Upper lobe of right lung (tissue), 1 donor: ENCODE data around the gene PGM2. TPM values are rescaled to one million over a fixed set of nuclear protein-coding genes. Genes with fewer than 3 reads are reported as not detected.

Source experiments
- ATAC-seq: fragments of 200-7000 bp; cut with Tn5 transposase; one replicate; pipeline ENCODE4 v1.9.1; 2020; ENCODE audit warnings: mild to moderate bottlenecking, moderate library complexity
- DNase-seq: peaks from one replicate; pipeline ENCODE4 v3.0.0-alpha.2; 2020
- H3K27ac ChIP-seq: fragments of 200-600 bp; one replicate; pipeline ENCODE4 v1.8.0; 2022
- H3K27me3 ChIP-seq: fragments of 200-600 bp; one replicate; pipeline ENCODE4 v1.8.0; 2022; ENCODE audit warnings: mild to moderate bottlenecking
- H3K36me3 ChIP-seq: fragments of 200-600 bp; one replicate; pipeline ENCODE4 v1.8.0; 2022
- H3K4me1 ChIP-seq: fragments of 200-600 bp; one replicate; pipeline ENCODE4 v1.8.0; 2022
- H3K4me3 ChIP-seq: fragments of 200-600 bp; one replicate; pipeline ENCODE4 v1.8.0; 2022; ENCODE audit warnings: mild to moderate bottlenecking
- H3K9me3 ChIP-seq: fragments of 200-600 bp; one replicate; pipeline ENCODE4 v1.8.0; 2022
- intact Hi-C: fragments of 100-400 bp; cut with DNase I; formaldehyde crosslinking; loops from one replicate; pipeline ENCODE4 v1.11.0; 2022
- total RNA-seq: library from RNA; stranded (reverse); fragmentation: NEBNext Ultra II Directional; extraction: Animal tissue kit (Norgen Biotek cat#: 25700); gene quantifications from one replicate; pipeline ENCODE4 v1.2.1, GENCODE V29; 2021
- TF ChIP-seq, protein P1 (sequence below): fragments of 200-600 bp; IDR thresholded peaks from one replicate; pipeline ENCODE4 v1.8.0; 2022; ENCODE audit warnings: antibody characterized with exemption
- donor health status: DM: no; HTN: yes; CAD: no; lungs with severe emphysema.

The PGM2 gene
- total RNA-seq, 1 donor from 2014 or later: 25.0 TPM

DNA sequence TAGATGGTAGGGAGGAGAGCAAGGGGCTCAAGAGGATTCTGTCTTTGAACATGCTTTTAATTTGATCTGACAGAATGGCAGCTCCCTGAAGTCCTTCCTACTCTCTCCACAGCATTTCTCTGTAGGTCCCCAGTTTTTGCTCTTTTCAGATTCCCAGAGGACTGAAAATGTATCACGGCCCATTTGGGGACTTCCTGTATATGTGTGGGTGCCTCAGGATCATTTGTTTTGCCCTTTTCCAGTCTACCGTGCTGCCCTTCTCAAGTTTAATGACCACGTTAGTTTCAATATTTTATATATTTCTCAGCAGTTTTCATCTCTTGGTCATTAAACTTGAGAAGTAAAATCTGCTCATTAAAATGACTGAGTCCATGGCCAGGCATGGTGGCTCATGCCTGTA, 66.7 kb downstream of the PGM2 start:
- H3K27ac ChIP-seq: no peak overlapping the region
- peaks cover 10% of the 10 kb centered on the region for H3K4me1 ChIP-seq
- H3K27me3 ChIP-seq: no peaks in the 10 kb centered on the region
- TF ChIP-seq, protein P1, sequence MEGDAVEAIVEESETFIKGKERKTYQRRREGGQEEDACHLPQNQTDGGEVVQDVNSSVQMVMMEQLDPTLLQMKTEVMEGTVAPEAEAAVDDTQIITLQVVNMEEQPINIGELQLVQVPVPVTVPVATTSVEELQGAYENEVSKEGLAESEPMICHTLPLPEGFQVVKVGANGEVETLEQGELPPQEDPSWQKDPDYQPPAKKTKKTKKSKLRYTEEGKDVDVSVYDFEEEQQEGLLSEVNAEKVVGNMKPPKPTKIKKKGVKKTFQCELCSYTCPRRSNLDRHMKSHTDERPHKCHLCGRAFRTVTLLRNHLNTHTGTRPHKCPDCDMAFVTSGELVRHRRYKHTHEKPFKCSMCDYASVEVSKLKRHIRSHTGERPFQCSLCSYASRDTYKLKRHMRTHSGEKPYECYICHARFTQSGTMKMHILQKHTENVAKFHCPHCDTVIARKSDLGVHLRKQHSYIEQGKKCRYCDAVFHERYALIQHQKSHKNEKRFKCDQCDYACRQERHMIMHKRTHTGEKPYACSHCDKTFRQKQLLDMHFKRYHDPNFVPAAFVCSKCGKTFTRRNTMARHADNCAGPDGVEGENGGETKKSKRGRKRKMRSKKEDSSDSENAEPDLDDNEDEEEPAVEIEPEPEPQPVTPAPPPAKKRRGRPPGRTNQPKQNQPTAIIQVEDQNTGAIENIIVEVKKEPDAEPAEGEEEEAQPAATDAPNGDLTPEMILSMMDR: no peak
- no peaks in the 10 kb centered on the region for H3K9me3 ChIP-seq
- intact Hi-C loops: no loop called here
- H3K4me3 ChIP-seq: no peak overlapping the region
- ATAC-seq: no peak
- H3K36me3 ChIP-seq: no peaks in the 10 kb centered on the region
- DNase-seq: no peak

- Histone ChIP-seq H3K27ac (no peak overlapping the region), H3K27me3 (no peaks in the 10 kb centered on the region), H3K4me1 (peaks cover 5% of the 10 kb centered on the region), H3K9me3 (no peaks in the 10 kb centered on the region), H3K36me3 (no peaks in the 10 kb centered on the region), H3K4me3 (no peak overlapping the region)
- no peak for DNase-seq
- intact Hi-C loops: no loop called here
- no peak for ATAC-seq
- TF ChIP-seq, protein P1: no peak
Observed at GRCh38 chr4:37895271-37895670, 68.8 kb downstream of the PGM2 start.

GRCh38 chr4:37896206-37896860, 69.8 kb downstream of the PGM2 start:
- Histone ChIP-seq H3K9me3 (no peaks in the 10 kb centered on the region), H3K4me3 (no peak overlapping the region), H3K27me3 (no peaks in the 10 kb centered on the region), H3K36me3 (no peaks in the 10 kb centered on the region), H3K27ac (no peak overlapping the region), H3K4me1 (peaks cover 5% of the 10 kb centered on the region)
- intact Hi-C loops: no loop called here
- DNase-seq: no peak
- no peak for ATAC-seq
- TF ChIP-seq, protein P1: no peak

GRCh38 chr4:37902212-37902611, 75.7 kb downstream of the PGM2 start:
- Histone ChIP-seq H3K4me3 (no peak overlapping the region), H3K27ac (no peak overlapping the region), H3K27me3 (no peaks in the 10 kb centered on the region), H3K9me3 (no peaks in the 10 kb centered on the region), H3K36me3 (no peaks in the 10 kb centered on the region), H3K4me1 (no peaks in the 10 kb centered on the region)
- intact Hi-C loops: no loop called here
- ATAC-seq: no peak
- TF ChIP-seq, protein P1: no peak
- no peak for DNase-seq

- Histone ChIP-seq H3K27ac (no peak overlapping the region), H3K36me3 (no peaks in the 10 kb centered on the region), H3K27me3 (no peaks in the 10 kb centered on the region), H3K9me3 (no peaks in the 10 kb centered on the region), H3K4me1 (no peaks in the 10 kb centered on the region), H3K4me3 (no peak overlapping the region)
- TF ChIP-seq, protein P1: no peak
- intact Hi-C loops: no loop called here
- DNase-seq (no peak), ATAC-seq (no peak)
Observed at GRCh38 chr4:37902738-37903693, 76.5 kb downstream of the PGM2 start.
